ENCODE measurements around the gene TRIP13.

Gene TRIP13

GRCh38 chr5:956941-957747, 64.5 kb downstream of the TRIP13 start:
- peak; percentile 43 for DNase-seq

GRCh38 chr5:957748-958485, 65.2 kb downstream of the TRIP13 start:
- no peak for DNase-seq

- DNase-seq: no peak
Measured at GRCh38 chr5:958701-959571, 66.3 kb downstream of the TRIP13 start.

DNA sequence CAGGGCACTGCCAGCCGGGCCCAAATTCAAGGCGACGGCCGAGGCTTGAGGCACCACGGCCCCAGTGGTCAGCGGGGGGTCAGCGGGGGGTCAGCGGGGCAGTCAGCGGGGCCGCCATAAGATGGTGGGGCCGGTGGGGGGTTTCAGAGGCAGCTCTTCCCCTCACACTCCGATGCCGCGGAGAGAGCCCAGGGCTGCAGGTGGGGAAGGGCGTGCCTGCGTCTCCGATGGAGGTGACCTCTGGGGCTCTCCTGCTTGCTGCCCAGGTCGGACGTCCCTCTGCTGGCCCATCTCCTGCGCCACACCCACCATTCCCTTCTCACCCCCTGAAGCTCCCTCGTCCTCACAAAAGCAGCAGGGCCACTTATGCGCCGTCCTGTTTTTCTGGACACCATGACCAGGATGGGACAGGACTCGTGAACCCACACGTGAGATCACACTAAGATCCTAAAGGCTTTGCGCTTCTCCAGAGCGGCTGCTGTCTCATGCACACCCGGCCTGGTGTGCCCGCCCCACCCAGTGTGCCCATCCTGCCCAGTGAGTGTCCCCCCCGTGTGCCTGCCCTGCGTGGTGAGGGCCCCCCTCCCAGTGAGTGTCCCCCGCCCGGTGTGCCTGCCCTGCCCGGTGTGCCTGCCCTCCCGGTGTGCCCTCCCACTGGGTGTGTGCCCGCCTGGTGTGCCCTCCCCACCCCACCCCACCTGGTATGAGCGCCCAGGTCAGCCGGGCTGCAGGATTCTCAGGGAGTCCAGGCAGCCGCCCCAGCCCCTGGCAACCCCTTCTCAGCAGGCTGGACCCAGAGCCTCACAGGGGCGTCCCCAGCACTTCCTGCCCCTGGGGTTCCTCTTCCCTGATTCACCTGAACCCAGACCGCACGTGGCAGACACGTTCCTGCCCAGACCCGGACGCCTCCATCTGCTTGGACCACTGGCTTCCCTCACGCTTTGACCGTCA, 67.2 kb downstream of the TRIP13 start:
- DNase-seq: no peak

GRCh38 chr5:960551-960950, 67.9 kb downstream of the TRIP13 start:
- no peak for DNase-seq

DNA sequence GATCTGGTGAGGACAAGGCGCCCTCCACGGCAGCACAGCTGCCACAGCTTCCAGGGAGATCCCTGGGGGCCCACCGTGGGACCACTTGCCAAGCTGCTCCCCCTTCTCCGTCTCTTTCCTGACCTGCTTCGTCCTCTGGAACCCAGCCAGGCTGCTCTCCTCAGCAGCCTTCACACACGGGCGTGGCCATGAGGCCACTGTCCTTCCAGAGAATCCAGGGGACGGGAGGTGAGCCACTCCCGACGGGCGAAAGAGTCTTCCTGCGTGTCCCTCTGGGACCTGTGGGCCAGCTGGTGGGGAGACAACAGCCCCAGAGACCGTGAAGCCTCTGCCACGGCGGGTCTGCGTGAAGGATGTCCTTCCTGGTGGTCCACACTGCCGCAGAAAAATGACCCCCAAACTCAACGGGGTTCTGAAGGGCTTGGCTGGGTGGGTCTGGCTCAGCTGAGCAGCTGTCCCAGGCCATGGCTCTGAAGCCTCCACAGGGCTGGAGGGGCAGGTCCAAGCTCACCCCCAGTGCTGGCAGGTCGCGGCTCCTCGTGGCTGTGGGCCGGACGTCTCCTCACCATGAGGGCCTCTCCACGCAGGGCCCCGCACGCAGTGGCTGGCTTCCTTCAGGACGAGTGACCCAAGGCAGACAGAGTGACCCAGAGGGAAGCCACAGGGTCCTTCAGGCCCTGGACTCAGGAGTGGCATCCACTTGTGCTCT, 68.5 kb downstream of the TRIP13 start:
- DNase-seq: no peak

DNA sequence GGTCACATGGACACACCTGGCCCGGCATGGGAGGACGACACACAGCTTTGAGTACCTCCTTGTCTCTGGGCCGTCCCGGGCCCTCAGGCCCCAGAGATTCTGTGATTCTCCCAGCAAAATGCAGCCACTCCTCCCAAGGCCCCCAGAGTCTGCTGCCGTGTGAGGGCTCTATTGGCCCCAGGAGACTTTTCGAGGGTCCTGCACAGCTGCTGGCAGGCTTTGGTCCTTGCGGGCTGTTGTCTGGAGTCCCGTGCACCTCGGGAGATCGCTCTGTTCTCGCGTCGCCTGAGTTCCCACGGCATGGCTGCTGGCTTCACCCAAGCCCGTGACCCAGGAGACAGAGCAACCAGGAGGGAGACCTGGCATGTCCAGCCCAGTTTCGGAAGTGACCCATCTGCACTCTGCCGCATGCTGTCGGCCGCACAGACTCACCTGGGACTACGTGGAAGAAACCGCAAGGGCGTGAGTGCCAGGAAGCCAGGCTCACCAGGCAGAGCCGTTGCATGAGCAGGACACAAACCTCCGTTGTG, 69.1 kb downstream of the TRIP13 start:
- DNase-seq: no peak

- no peak for DNase-seq
Measured at GRCh38 chr5:962386-962785, 69.7 kb downstream of the TRIP13 start.

- no peak for DNase-seq
Measured at GRCh38 chr5:962801-963200, 70.1 kb downstream of the TRIP13 start.

DNA sequence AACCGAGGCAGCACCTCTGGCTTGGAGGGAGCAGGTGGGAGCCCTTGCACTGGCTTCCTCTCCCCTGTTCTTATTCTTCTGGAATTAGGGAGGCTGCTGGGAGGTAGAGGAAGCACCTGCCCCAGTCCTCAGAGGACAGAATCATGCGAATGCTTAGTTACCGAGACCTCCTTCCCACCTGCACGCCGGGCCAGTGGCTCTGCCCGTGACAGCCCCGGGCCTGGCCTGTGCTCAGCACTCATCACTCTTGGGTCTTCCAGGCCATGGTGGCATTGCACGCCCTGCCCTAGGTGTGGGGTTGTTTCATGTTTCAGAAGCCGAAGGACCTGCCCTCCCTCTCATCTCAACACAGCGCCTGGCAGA, 70.6 kb downstream of the TRIP13 start:
- DNase-seq: no peak

DNA sequence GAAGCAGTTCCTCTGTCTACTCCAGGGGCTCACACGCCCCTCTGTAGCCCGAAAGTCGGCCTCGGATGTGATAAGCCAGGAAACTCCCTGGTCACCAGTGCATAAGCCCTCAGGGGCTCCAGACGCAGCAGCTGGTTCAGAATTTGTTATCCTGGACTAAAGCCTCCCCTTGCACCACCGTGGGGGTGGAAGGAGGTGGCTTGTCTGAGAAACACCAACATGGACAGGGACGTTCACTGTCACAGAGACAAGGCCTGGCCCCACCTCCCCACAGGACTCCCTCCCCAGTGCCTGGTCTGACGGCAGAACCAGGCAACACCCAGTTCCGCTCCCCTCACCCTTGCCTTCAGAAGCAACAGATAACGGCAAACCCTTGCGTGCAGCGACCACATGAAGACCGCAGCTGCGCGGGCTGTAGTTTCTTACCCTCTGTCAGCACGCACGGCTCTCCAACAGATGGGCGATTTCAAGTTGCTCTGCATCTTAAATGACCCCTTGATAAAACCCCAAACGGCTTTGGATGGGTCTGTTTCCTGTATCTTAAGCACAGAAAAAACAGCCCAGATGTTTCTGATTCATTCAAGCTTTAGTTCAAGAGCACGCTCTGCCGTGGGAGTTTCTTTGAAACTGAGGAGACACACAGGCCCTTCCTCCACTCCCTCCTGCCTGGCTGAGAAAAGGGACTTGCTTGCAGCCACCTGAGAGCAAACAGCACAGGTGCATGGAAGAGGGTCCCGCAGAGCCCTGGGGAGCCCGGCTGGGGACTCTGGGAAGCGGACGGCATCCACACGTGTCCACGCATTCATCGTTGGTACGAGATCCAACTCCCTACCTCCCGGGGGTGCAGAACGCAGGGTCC, 71.2 kb downstream of the TRIP13 start:
- no peak for DNase-seq

- no peak for DNase-seq
Measured at GRCh38 chr5:964821-965220, 72.1 kb downstream of the TRIP13 start.

GRCh38 chr5:965604-966344, 73.1 kb downstream of the TRIP13 start:
- DNase-seq: no peak

GRCh38 chr5:966345-966710, 73.6 kb downstream of the TRIP13 start:
- no peak for DNase-seq

- DNase-seq: no peak
Measured at GRCh38 chr5:966941-967340, 74.3 kb downstream of the TRIP13 start.
